Left ventricle myocardium inferior (tissue), 1 donor: ENCODE data around the gene CTSA. TPM values are rescaled to one million over a fixed set of nuclear protein-coding genes. Genes with fewer than 3 reads are reported as not detected.

Experiments
- DNase-seq: peaks from one replicate; pipeline ENCODE4 v3.0.0-alpha.2; 2020
- H3K27ac ChIP-seq: fragments of 200-600 bp; replicated peaks from 2 replicates; pipeline ENCODE4 v1.8.0; 2021
- H3K27me3 ChIP-seq: fragments of 200-600 bp; 2 replicates; pipeline ENCODE4 v1.8.0; 2021; ENCODE audit warnings: low read depth
- H3K36me3 ChIP-seq: fragments of 200-600 bp; 2 replicates; pipeline ENCODE4 v1.8.0; 2021
- H3K4me1 ChIP-seq: fragments of 200-600 bp; 2 replicates; pipeline ENCODE4 v1.8.0; 2021
- H3K4me3 ChIP-seq: fragments of 200-600 bp; 2 replicates; pipeline ENCODE4 v1.8.0; 2021; ENCODE audit warnings: mild to moderate bottlenecking, moderate library complexity
- H3K9me3 ChIP-seq: fragments of 200-600 bp; replicated peaks from 2 replicates; pipeline ENCODE4 v1.8.0; 2021
- intact Hi-C: fragments of 100-400 bp; cut with micrococcal nuclease; formaldehyde crosslinking; loops from one replicate; pipeline ENCODE4 v1.11.0; 2022
- total RNA-seq: library from RNA; stranded (reverse); fragmentation: NEBNext Ultra II Directional; extraction: Animal tissue kit (Norgen Biotek cat#: 25700); gene quantifications from one replicate; pipeline ENCODE4 v1.2.1, GENCODE V29; 2021
- TF ChIP-seq, protein P1 (sequence below): fragments of 200-600 bp; IDR thresholded peaks from 2 replicates; pipeline ENCODE4 v1.8.0; 2021; ENCODE audit warnings: antibody characterized with exemption, mild to moderate bottlenecking, borderline replicate concordance
- donor health status: DM: no; HTN: yes; CAD: no; lungs with severe emphysema.

CTSA gene
- total RNA-seq, 1 donor from 2014 or later, result 116 TPM

DNA sequence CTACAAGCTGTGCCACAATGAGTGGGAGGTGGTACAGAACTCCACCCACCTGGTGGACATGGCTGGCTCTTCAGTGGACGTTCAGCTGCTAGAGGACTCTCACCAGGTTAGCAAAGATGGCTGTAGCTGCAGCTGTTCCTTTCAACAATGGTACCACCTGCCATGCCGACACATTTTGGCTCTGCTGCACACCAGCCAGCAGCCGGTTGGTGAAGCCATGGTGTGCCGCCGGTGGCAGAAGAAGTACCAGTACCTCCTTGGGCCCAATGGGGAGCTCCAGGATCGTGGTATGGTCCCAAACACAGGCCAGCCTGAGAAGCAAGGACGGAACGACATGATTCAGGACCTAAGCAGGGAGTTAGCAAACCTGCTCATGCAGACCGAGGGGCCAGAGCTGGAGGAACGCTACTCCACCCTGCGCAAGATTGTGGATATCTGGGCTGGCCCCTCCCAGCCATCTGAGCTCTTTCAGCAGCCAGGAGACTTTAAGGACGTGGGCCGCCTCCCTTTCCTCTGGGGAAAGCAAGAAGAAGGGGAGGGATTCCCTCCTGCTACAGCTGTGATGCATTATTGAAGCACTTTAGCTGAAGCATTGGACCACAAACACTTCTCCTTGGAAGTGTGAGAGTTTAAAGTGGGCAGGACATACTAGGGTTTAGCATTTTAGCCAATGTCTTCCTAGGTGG is 12.9 kb upstream of the CTSA start:
- TF ChIP-seq, protein P1, sequence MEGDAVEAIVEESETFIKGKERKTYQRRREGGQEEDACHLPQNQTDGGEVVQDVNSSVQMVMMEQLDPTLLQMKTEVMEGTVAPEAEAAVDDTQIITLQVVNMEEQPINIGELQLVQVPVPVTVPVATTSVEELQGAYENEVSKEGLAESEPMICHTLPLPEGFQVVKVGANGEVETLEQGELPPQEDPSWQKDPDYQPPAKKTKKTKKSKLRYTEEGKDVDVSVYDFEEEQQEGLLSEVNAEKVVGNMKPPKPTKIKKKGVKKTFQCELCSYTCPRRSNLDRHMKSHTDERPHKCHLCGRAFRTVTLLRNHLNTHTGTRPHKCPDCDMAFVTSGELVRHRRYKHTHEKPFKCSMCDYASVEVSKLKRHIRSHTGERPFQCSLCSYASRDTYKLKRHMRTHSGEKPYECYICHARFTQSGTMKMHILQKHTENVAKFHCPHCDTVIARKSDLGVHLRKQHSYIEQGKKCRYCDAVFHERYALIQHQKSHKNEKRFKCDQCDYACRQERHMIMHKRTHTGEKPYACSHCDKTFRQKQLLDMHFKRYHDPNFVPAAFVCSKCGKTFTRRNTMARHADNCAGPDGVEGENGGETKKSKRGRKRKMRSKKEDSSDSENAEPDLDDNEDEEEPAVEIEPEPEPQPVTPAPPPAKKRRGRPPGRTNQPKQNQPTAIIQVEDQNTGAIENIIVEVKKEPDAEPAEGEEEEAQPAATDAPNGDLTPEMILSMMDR, result no peak
- no peak for DNase-seq
- intact Hi-C loops, result no loop called here
- Histone ChIP-seq H3K4me3 (no peak overlapping the region), H3K27me3 (no peaks in the 10 kb centered on the region), H3K36me3 (peaks cover 26% of the 10 kb centered on the region), H3K27ac (peak overlapping the region; percentile 34), H3K9me3 (no peaks in the 10 kb centered on the region), H3K4me1 (peaks cover 39% of the 10 kb centered on the region)

- peak; percentile 100 for DNase-seq
- Histone ChIP-seq H3K27me3 (no peaks in the 10 kb centered on the region), H3K4me1 (peaks cover 48% of the 10 kb centered on the region), H3K4me3 (peak within 1 kb of the TSS; percentile 78), H3K27ac (peak within 1 kb of the TSS; percentile 88), H3K9me3 (no peaks in the 10 kb centered on the region), H3K36me3 (peaks cover 38% of the 10 kb centered on the region)
- intact Hi-C loops, result no loop called here
- TF ChIP-seq, protein P1, result no peak
Measured at GRCh38 chr20:45880988-45881788, 9.9 kb upstream of the CTSA start, which contains the start of gene ZSWIM1. Gene ZSWIM1, plus strand, starts transcription at chr20:45881227. Its CDS starts 1,366 bp downstream, at chr20:45882593.

DNA sequence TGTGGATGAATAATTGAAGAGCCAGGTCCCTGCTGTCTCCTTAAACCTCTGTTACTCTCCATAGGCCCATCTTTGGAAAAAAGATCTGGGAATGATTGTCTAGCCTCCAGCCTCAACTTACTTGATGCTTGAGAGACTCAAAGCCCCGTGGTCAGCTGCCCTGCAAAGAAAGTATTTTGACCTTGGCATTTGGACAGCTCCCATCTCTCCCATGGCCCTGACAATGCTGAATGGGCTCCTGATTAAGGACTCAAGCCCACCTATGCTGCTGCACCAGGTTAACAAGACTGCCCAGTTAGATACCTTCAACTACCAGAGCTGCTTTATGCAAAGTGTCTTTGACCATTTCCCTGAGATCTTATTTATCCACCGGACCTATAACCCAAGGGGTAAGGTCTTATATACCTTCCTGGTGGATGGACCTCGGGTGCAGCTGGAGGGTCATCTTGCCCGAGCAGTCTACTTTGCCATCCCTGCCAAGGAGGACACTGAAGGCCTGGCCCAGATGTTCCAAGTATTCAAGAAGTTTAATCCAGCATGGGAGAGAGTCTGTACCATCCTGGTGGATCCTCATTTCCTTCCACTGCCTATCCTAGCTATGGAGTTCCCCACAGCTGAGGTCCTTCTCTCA is 8.6 kb upstream of the CTSA start:
- intact Hi-C loops, result no loop called here
- H3K4me1 ChIP-seq, result peaks cover 48% of the 10 kb centered on the region
- no peak overlapping the region for H3K27ac ChIP-seq
- no peak for DNase-seq
- no peaks in the 10 kb centered on the region for H3K9me3 ChIP-seq
- no peak overlapping the region for H3K4me3 ChIP-seq
- H3K27me3 ChIP-seq, result no peaks in the 10 kb centered on the region
- TF ChIP-seq, protein P1, result no peak
- H3K36me3 ChIP-seq, result peaks cover 42% of the 10 kb centered on the region

DNA sequence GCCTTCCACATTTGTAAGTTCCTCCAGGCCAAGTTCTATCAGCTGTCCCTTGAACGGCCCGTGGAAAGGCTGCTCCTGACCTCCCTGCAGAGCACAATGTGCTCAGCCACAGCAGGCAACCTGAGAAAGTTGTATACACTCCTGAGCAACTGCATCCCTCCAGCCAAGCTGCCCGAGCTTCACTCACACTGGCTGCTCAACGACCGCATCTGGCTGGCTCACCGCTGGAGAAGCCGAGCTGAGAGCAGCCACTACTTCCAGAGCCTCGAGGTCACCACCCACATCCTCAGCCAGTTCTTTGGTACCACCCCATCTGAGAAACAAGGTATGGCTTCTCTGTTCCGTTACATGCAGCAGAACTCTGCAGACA is 8.1 kb upstream of the CTSA start:
- Histone ChIP-seq H3K27ac (no peak overlapping the region), H3K9me3 (no peaks in the 10 kb centered on the region), H3K4me3 (no peak overlapping the region), H3K4me1 (peaks cover 49% of the 10 kb centered on the region), H3K27me3 (no peaks in the 10 kb centered on the region), H3K36me3 (peaks cover 38% of the 10 kb centered on the region)
- TF ChIP-seq, protein P1, result no peak
- no peak for DNase-seq
- intact Hi-C loops, result no loop called here

- intact Hi-C loops, result no loop called here
- H3K9me3 ChIP-seq, result no peaks in the 10 kb centered on the region
- no peak overlapping the region for H3K4me3 ChIP-seq
- DNase-seq, result no peak
- H3K27me3 ChIP-seq, result no peaks in the 10 kb centered on the region
- peaks cover 38% of the 10 kb centered on the region for H3K36me3 ChIP-seq
- no peak overlapping the region for H3K27ac ChIP-seq
- TF ChIP-seq, protein P1, result no peak
- H3K4me1 ChIP-seq, result peaks cover 57% of the 10 kb centered on the region
Measured at GRCh38 chr20:45886590-45887345, 4.4 kb upstream of the CTSA start.
